ENCODE results near the gene WASF2.

DNA sequence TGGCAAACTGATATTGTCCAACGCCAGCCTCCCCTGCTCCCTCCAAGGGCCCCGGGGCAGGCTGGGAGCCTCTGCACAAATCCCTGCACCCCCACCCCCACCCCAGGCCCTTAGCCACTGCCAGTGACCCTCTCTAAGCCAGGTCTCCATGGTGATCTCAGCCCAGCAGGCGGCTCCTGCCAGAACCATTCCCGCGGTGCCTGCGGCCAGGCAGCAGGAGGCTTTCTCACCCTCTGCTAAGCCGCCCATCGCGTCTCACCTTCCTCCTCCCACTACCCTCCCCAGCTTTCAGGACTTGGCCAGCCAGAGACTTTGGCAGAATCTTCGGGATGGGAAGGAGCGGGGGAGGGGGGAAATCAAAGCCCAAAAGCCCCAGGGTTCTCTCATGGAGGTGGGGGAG is 46.8 kb upstream of the WASF2 start:
- TF ChIP-seq POLR2A (IDR thresholded peaks at IDR 0.05) (no peak), EP300 (IDR thresholded peaks at IDR 0.05) (no peak)
